ENCODE results near the gene C11orf21. TPM values are rescaled to one million over a fixed set of nuclear protein-coding genes. Genes with fewer than 3 reads are reported as not detected.

C11orf21 gene
- total RNA-seq, 1 donor from 2014 or later = 0.29 TPM

DNA sequence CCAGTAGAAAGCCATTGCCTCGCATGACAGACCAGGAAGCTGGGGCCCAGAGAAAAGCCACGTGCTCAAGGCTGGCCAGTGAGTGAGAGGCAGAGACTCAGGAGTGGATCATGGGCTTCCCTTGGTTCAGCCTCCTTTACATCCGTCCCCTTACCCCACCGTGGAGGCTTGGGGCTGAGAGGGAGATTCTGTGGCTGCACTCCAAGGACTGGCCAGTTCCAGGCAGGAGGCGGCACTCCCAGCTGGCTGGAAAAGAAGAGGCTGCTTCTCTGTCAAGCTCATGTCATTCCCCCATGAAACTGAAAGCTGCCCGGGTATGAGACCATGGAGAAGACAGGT is 24.7 kb downstream of the C11orf21 start:
- no peak overlapping the region for H3K4me3 Mint-ChIP-seq
- TF ChIP-seq, protein P1, sequence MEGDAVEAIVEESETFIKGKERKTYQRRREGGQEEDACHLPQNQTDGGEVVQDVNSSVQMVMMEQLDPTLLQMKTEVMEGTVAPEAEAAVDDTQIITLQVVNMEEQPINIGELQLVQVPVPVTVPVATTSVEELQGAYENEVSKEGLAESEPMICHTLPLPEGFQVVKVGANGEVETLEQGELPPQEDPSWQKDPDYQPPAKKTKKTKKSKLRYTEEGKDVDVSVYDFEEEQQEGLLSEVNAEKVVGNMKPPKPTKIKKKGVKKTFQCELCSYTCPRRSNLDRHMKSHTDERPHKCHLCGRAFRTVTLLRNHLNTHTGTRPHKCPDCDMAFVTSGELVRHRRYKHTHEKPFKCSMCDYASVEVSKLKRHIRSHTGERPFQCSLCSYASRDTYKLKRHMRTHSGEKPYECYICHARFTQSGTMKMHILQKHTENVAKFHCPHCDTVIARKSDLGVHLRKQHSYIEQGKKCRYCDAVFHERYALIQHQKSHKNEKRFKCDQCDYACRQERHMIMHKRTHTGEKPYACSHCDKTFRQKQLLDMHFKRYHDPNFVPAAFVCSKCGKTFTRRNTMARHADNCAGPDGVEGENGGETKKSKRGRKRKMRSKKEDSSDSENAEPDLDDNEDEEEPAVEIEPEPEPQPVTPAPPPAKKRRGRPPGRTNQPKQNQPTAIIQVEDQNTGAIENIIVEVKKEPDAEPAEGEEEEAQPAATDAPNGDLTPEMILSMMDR (IDR thresholded peaks at IDR 0.05; ENCODE audit: unreplicated experiment) = no peak
- peaks cover 13% of the 10 kb centered on the region for H3K9me3 Mint-ChIP-seq
- H3K4me1 Mint-ChIP-seq = peaks cover 12% of the 10 kb centered on the region
- no peak overlapping the region for H3K27ac Mint-ChIP-seq
- DNase-seq (ENCODE audit: low spot score in 2 of 2, unreplicated experiment in 2 of 2) = peak in 1 of 2 experiments; percentile 31
- H3K27me3 Mint-ChIP-seq (ENCODE audit: low read depth) = peaks cover 59% of the 10 kb centered on the region
- no peaks in the 10 kb centered on the region for H3K36me3 Mint-ChIP-seq

DNA sequence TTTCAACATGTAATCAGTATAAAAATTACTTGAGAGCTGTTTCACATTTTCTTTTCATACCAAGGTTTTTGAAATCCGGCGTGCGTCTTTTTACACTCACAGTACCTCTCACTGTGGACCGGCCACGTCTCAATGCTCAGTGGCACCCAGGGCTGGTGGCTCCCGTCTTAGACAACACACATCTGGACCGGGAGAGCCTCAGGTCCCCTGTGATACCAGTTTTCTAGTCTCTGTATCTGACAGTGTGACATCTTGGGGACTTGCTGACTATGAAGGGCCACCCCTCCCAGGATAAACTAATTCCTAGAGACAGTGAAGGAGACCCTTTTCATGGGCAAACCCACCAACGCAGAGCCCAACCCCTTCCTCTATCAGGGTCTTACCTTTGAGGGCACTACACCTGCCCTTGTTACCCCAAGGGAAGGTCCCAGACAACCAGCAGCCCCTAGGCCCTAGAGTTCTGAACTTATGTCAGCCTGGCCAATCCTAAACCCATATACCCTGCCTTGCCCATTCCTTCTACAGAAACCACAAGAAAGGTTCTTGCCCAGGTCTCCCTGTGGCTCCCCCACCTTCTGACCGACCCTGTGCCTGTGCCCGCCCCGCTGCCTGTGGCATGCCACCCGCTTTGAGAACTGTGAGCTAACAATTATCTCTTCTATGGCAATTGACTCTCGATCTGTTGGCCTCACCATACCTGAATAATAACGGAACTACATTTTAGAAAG is 25.3 kb downstream of the C11orf21 start:
- peaks cover 13% of the 10 kb centered on the region for H3K9me3 Mint-ChIP-seq
- H3K4me1 Mint-ChIP-seq = peaks cover 15% of the 10 kb centered on the region
- H3K4me3 Mint-ChIP-seq = no peak overlapping the region
- H3K27me3 Mint-ChIP-seq (ENCODE audit: low read depth) = peaks cover 60% of the 10 kb centered on the region
- no peak for DNase-seq (ENCODE audit: low spot score in 2 of 2, unreplicated experiment in 2 of 2)
- no peaks in the 10 kb centered on the region for H3K36me3 Mint-ChIP-seq
- TF ChIP-seq, protein P1 (IDR thresholded peaks at IDR 0.05; ENCODE audit: unreplicated experiment) = no peak
- no peak overlapping the region for H3K27ac Mint-ChIP-seq

DNA sequence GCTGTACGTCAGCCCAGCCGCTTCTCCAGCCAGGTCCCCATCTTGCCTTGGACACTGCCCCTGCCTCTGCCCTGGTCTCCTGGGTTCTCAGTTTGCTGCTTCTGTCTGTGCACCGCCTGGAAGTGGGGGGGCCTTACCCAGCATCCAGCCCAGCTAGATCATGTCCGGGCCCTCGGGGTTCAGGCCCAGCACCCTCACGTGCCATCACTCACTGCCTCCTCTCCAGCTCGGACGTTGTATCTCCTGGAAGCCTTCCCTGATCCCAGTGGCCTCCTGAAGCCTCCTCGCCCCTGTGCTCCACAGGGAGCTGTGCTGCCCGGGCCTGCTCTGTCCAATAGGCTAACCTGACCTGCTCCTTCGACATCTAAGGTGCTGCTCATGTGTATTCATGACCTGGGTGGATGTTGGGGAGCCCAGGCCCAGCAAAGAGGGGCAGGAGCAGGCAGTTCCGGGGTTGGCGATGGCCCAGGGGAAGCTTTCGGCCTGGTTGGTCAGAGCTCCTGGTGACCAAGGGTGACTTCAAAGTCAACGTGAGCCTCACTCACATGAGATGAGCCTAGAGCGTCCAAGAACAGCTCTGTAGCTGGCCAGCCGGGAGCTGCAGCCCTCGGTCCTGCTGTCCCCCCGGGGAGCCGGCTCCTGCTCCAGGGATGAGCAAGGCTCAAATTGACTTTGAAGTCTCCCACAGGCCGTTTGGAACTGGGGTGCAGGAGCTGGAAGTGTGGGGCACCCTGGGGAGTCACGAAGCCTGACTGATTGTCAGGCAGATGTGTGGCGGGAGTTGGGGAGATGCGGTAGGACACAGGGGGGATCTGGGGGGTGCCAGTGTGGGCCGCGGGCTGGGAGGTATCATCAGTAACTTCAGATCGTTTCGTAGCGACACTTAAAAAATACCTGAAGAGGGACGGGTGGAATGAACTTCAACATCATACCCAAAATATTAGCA is 26.1 kb downstream of the C11orf21 start:
- peaks cover 65% of the 10 kb centered on the region for H3K27me3 Mint-ChIP-seq (ENCODE audit: low read depth)
- peak in 1 of 2 experiments; percentile 33 for DNase-seq (ENCODE audit: low spot score in 2 of 2, unreplicated experiment in 2 of 2)
- TF ChIP-seq, protein P1 (IDR thresholded peaks at IDR 0.05; ENCODE audit: unreplicated experiment) = no peak
- peaks cover 13% of the 10 kb centered on the region for H3K9me3 Mint-ChIP-seq
- no peak overlapping the region for H3K4me3 Mint-ChIP-seq
- H3K27ac Mint-ChIP-seq = no peak overlapping the region
- H3K36me3 Mint-ChIP-seq = no peaks in the 10 kb centered on the region
- peaks cover 15% of the 10 kb centered on the region for H3K4me1 Mint-ChIP-seq

DNA sequence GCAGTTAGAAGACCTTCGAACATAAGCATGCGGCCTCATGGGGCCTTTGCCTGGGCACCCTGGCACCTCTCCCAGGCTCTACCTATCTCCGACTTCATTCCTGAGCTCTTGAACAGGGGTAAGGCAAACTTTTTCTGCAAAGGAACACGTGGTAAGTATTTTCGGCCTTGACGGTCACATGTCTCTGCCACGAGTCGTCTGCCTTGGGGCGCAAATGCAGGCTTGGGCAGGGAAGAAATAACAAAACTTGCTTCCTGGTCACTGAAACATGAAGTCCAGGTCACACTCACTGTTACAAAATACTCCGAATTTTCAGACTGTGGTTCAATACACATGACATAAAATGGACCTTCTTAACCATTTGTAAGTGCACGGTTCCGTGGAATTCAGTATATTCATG is 27.9 kb downstream of the C11orf21 start:
- Mint-ChIP-seq H3K27ac (no peak overlapping the region), H3K9me3 (peaks cover under 1% of the 10 kb centered on the region), H3K36me3 (no peaks in the 10 kb centered on the region), H3K4me1 (peaks cover 15% of the 10 kb centered on the region), H3K27me3 (ENCODE audit: low read depth) (peaks cover 65% of the 10 kb centered on the region), H3K4me3 (no peak overlapping the region)
- DNase-seq (ENCODE audit: low spot score in 2 of 2, unreplicated experiment in 2 of 2) = no peak
- TF ChIP-seq, protein P1 (IDR thresholded peaks at IDR 0.05; ENCODE audit: unreplicated experiment) = no peak

DNA sequence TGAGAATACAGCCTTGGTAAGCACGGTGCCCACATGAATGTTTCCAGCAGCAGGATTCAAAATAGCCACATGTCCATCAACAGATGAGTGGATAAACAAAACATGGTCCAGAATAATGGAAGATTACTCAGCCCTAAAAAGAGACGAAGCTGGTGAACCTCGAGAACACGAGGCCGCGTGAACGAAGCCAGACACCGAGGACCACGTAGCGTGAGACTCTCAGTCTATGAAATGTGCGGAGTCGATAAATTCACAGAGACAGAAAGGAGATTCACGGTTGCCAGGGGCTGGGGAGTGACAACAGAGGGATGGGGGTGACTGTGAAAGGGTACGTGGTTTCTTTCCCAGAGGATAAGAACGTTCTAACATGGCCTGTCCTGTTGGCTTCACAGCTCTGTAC is 28.4 kb downstream of the C11orf21 start:
- Mint-ChIP-seq H3K36me3 (no peaks in the 10 kb centered on the region), H3K27me3 (ENCODE audit: low read depth) (peaks cover 68% of the 10 kb centered on the region), H3K9me3 (no peaks in the 10 kb centered on the region), H3K27ac (no peak overlapping the region), H3K4me3 (no peak overlapping the region), H3K4me1 (peaks cover 19% of the 10 kb centered on the region)
- DNase-seq (ENCODE audit: low spot score in 2 of 2, unreplicated experiment in 2 of 2) = no peak
- TF ChIP-seq, protein P1 (IDR thresholded peaks at IDR 0.05; ENCODE audit: unreplicated experiment) = no peak
